ENCODE results near the gene IGSF21. TPM values are rescaled to one million over a fixed set of nuclear protein-coding genes. Genes with fewer than 3 reads are reported as not detected.

The IGSF21 gene
- polyA plus RNA-seq, 3 donors: not detected

DNA sequence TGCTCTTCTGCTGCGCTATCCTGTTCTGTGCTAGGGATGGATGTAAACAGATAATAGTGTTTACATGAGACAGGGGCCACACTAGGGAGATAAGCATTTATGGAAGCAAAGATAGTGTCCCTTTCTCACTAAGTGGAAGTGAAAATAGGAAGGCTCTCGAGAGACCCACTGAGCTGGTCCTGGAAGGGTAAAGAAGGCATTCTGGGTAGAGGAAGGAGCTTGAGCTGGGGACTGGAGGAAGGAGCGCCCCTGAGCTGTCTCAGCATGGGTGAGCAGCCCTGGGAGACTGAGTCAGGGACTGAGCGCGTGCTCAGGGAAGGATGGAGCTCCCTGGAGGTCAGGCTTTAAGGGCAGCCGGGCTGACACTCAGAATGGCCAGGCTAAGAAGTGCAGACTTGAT, 93.3 kb downstream of the IGSF21 start:
- 53% methylated on average over 6 of the region's 6 CpGs for WGBS (ENCODE audit: insufficient coverage)
- Histone ChIP-seq H4K20me1 (ENCODE audit: insufficient read depth, low read length) (no peaks in the 10 kb centered on the region), H3K79me2 (ENCODE audit: insufficient read depth, low read length) (no peaks in the 10 kb centered on the region), H3K36me3 (replicated peaks in 1 of 2; ENCODE audit: control insufficient read depth in 1 of 2, insufficient read depth in 2 of 2, low read length in 2 of 2) (no peaks in the 10 kb centered on the region), H2AFZ (ENCODE audit: insufficient read depth, low read depth, low read length, poor library complexity, severe bottlenecking) (no peak overlapping the region), H3K9ac (ENCODE audit: insufficient read depth, low read length, poor library complexity, severe bottlenecking) (no peak overlapping the region), H3K27me3 (ENCODE audit: control insufficient read depth in 2 of 2, insufficient read depth in 2 of 2, low read length in 2 of 2) (peaks cover 6 to 18% of the 10 kb centered on the region in 2 donors), H3K4me3 (replicated peaks in 1 of 3; ENCODE audit: low read depth in 2 of 3, low read length in 3 of 3) (no peak overlapping the region), H3K27ac (ENCODE audit: low read depth in 1 of 2, low read length in 2 of 2) (no peak overlapping the region), H3K4me1 (ENCODE audit: control insufficient read depth in 1 of 2, insufficient read depth in 2 of 2, low read length in 2 of 2) (no peaks in the 10 kb centered on the region), H3K9me3 (replicated peaks in 1 of 2; ENCODE audit: control insufficient read depth in 1 of 2, insufficient read depth in 1 of 2, low read length in 2 of 2) (no peaks in the 10 kb centered on the region), H3K4me2 (replicated peaks; ENCODE audit: extremely low read depth, low read length, poor library complexity, severe bottlenecking) (no peak overlapping the region)
- Mint-ChIP-seq H3K4me3 (no peak overlapping the region), H3K27me3 (ENCODE audit: low read depth in 3 of 3) (peaks cover 23 to 31% (median 30%) of the 10 kb centered on the region in 3 donors), H3K27ac (no peak overlapping the region), H3K9me3 (no peaks in the 10 kb centered on the region), H3K36me3 (no peaks in the 10 kb centered on the region), H3K4me1 (no peaks in the 10 kb centered on the region)
- intact Hi-C loops (cut with micrococcal nuclease): no loop called here
- TF ChIP-seq, protein P1, sequence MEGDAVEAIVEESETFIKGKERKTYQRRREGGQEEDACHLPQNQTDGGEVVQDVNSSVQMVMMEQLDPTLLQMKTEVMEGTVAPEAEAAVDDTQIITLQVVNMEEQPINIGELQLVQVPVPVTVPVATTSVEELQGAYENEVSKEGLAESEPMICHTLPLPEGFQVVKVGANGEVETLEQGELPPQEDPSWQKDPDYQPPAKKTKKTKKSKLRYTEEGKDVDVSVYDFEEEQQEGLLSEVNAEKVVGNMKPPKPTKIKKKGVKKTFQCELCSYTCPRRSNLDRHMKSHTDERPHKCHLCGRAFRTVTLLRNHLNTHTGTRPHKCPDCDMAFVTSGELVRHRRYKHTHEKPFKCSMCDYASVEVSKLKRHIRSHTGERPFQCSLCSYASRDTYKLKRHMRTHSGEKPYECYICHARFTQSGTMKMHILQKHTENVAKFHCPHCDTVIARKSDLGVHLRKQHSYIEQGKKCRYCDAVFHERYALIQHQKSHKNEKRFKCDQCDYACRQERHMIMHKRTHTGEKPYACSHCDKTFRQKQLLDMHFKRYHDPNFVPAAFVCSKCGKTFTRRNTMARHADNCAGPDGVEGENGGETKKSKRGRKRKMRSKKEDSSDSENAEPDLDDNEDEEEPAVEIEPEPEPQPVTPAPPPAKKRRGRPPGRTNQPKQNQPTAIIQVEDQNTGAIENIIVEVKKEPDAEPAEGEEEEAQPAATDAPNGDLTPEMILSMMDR (IDR thresholded peaks at IDR 0.05): no peak
- no peak for DNase-seq

DNA sequence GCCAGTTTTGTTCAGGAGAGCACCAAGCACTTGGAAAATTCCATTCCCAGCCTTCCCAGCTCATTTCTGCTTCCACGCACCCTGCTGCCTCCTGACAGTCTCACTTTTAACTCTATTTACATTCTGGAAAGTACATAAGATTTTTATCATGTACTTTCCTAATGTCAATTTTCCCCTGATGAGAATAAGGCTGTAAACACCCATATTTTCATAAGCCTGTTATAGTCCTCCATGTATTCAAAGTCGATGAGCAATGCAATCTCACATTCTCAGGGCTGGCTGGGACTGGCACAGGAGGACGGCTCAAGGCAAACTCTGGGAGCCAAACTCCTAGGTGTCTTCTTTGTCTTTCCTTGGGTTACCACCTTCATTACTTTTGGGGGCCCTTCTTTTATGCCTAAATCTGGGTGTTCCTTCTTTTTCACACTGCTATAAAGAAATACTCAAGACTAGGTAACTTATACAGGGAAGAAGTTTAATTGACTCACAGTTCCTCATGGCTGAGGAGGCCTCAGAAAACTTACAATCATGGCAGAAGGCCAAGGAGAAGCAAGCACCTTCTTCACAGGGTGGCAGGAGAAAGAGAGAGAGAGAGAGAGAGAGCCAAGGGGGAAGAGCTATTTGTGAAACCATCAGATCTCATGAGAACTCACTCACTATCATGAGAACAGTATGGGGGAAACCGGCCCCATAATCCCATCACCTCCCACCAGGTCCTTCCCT, 94.6 kb downstream of the IGSF21 start:
- H3K4me2 ChIP-seq (replicated peaks; ENCODE audit: extremely low read depth, low read length, poor library complexity, severe bottlenecking): no peak overlapping the region
- Mint-ChIP-seq H3K4me3 (no peak overlapping the region), H3K27me3 (ENCODE audit: low read depth in 3 of 3) (peaks cover 20 to 24% (median 20%) of the 10 kb centered on the region in 3 donors), H3K9me3 (peaks cover 0 to 5% (median 0%) of the 10 kb centered on the region in 7 donors), H3K27ac (no peak overlapping the region), H3K4me1 (no peaks in the 10 kb centered on the region), H3K36me3 (no peaks in the 10 kb centered on the region)
- intact Hi-C loops (cut with micrococcal nuclease): no loop called here
- peaks cover 3 to 10% of the 10 kb centered on the region in 2 donors for H3K27me3 ChIP-seq (ENCODE audit: control insufficient read depth in 2 of 2, insufficient read depth in 2 of 2, low read length in 2 of 2)
- H3K4me3 ChIP-seq (replicated peaks in 1 of 3; ENCODE audit: low read depth in 2 of 3, low read length in 3 of 3): no peak overlapping the region
- 90% methylated on average over 2 of the region's 4 CpGs for WGBS (ENCODE audit: insufficient coverage)
- no peaks in the 10 kb centered on the region for H3K4me1 ChIP-seq (ENCODE audit: control insufficient read depth in 1 of 2, insufficient read depth in 2 of 2, low read length in 2 of 2)
- H4K20me1 ChIP-seq (ENCODE audit: insufficient read depth, low read length): no peaks in the 10 kb centered on the region
- H3K9ac ChIP-seq (ENCODE audit: insufficient read depth, low read length, poor library complexity, severe bottlenecking): no peak overlapping the region
- H3K27ac ChIP-seq (ENCODE audit: low read depth in 1 of 2, low read length in 2 of 2): no peak overlapping the region
- no peaks in the 10 kb centered on the region for H3K36me3 ChIP-seq (replicated peaks in 1 of 2; ENCODE audit: control insufficient read depth in 1 of 2, insufficient read depth in 2 of 2, low read length in 2 of 2)
- H2AFZ ChIP-seq (ENCODE audit: insufficient read depth, low read depth, low read length, poor library complexity, severe bottlenecking): no peak overlapping the region
- TF ChIP-seq, protein P1 (IDR thresholded peaks at IDR 0.05): no peak
- DNase-seq: no peak
- no peaks in the 10 kb centered on the region for H3K9me3 ChIP-seq (replicated peaks in 1 of 2; ENCODE audit: control insufficient read depth in 1 of 2, insufficient read depth in 1 of 2, low read length in 2 of 2)
- H3K79me2 ChIP-seq (ENCODE audit: insufficient read depth, low read length): no peaks in the 10 kb centered on the region
